GM19023 (cell line): Measurements from ENCODE around the gene PCSK7.
"Not testable (repeated sequence)": the region's sequence is repeated elsewhere in the genome, so short reads cannot be mapped to it uniquely, and the experiment has no call there.

Experiments
- ATAC-seq: cut with Tn5 transposase; IDR thresholded peaks from one replicate; pipeline ENCODE4 v1.9.1; 2021; ENCODE audit warnings: mild to moderate bottlenecking, moderate library complexity; ENCODE audit not compliant: unreplicated experiment

The PCSK7 gene

GRCh38 chr11:117186431-117186761 lies 45.5 kb downstream of the PCSK7 start:
- ATAC-seq, result no peak

GRCh38 chr11:117185736-117186430 lies 46.0 kb downstream of the PCSK7 start:
- no peak for ATAC-seq

GRCh38 chr11:117183724-117184349 lies 48.0 kb downstream of the PCSK7 start:
- ATAC-seq, result no peak

- not testable (repeated sequence) for ATAC-seq
These were observed 48.7 kb downstream of the PCSK7 start for GRCh38 chr11:117183178-117183577.

- no peak for ATAC-seq
These were observed 49.3 kb downstream of the PCSK7 start for GRCh38 chr11:117182551-117182935.

GRCh38 chr11:117181586-117182550 lies 50.0 kb downstream of the PCSK7 start:
- ATAC-seq, result no peak

- no peak for ATAC-seq
These were observed 51.0 kb downstream of the PCSK7 start for GRCh38 chr11:117180661-117181585.

- ATAC-seq, result no peak
These were observed 51.9 kb downstream of the PCSK7 start for GRCh38 chr11:117180020-117180419.

GRCh38 chr11:117179048-117179999 lies 52.5 kb downstream of the PCSK7 start:
- ATAC-seq, result peak; percentile 42

GRCh38 chr11:117178210-117179034 lies 53.5 kb downstream of the PCSK7 start, which contains the start of gene SIDT2:
Gene SIDT2, plus strand, starts transcription at chr11:117178743. Its CDS starts 521 bp downstream, at chr11:117179264.
- ATAC-seq, result peak; percentile 90

GRCh38 chr11:117177534-117178209 lies 54.2 kb downstream of the PCSK7 start:
- ATAC-seq, result no peak

- ATAC-seq, result no peak
These were observed 55.7 kb downstream of the PCSK7 start for GRCh38 chr11:117176186-117176585.

- ATAC-seq, result no peak
These were observed 56.1 kb downstream of the PCSK7 start for GRCh38 chr11:117175781-117176180.

- no peak for ATAC-seq
These were observed 56.8 kb downstream of the PCSK7 start for GRCh38 chr11:117175104-117175503.

GRCh38 chr11:117172724-117173421 lies 59.0 kb downstream of the PCSK7 start:
- ATAC-seq, result no peak

GRCh38 chr11:117171404-117172061 lies 60.3 kb downstream of the PCSK7 start:
- ATAC-seq, result no peak

- ATAC-seq, result no peak
These were observed 60.9 kb downstream of the PCSK7 start for GRCh38 chr11:117171007-117171403.
